ENCODE measurements around the gene BRI3BP.

The BRI3BP gene

DNA sequence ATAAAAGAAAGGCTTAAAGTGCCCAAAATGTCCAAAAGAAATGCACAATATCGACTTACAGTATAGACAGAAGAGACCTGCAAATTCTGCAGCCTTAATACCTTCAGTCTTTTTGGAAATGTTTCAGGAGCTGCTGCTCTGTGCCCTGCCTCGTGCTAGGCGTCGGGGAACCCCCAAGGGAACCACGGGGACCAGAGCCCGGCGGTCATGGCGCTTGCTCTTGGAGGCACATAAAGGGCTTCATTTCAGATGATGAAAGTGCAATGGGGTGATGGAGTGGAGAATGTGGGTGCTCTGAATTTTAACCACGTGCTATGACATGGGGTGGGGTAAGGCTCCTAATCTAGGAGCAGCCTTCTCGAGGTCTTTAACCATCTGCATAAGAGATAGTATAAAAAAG lies 57.0 kb downstream of the BRI3BP start:
- TF ChIP-seq, protein P1, sequence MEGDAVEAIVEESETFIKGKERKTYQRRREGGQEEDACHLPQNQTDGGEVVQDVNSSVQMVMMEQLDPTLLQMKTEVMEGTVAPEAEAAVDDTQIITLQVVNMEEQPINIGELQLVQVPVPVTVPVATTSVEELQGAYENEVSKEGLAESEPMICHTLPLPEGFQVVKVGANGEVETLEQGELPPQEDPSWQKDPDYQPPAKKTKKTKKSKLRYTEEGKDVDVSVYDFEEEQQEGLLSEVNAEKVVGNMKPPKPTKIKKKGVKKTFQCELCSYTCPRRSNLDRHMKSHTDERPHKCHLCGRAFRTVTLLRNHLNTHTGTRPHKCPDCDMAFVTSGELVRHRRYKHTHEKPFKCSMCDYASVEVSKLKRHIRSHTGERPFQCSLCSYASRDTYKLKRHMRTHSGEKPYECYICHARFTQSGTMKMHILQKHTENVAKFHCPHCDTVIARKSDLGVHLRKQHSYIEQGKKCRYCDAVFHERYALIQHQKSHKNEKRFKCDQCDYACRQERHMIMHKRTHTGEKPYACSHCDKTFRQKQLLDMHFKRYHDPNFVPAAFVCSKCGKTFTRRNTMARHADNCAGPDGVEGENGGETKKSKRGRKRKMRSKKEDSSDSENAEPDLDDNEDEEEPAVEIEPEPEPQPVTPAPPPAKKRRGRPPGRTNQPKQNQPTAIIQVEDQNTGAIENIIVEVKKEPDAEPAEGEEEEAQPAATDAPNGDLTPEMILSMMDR (IDR thresholded peaks at IDR 0.05) = no peak

DNA sequence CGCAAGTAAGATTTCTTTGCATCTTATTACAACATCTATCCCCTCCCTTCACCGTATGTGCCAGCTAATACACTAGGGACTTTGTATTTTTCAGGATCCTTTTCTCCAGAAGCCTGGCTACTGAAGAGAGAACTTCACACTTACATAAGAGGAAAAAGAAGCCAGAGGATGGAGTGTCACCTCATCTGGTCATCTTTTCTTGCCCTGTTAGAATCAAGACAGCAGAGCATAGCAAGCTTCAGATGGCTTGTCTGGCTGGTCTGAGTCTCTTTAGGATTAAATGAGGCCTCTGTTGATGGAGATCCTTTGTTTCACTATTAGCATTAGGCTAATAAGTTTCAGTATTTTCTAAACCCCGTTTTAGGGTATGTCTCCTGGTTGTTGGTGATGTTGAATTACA lies 57.4 kb downstream of the BRI3BP start:
- TF ChIP-seq, protein P1 (IDR thresholded peaks at IDR 0.05) = no peak

DNA sequence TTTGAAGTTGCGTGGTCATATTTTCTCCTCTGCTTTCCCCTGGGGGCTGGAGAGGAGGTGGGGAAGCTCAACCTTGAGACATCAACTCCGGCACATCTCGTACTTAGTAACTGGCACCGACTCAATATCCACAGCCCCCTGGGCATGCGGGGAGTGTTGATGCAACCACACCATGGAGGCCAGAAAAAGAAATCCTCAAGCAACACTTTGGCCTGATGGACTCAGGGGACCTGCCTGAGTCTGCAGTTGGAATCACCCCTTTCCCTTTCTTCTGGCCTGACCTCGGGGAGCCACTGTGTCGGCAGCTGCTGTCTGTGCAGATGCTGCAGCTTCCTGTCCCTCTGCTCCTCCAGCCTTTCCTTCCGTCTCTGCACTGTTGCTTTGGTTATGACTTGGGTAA lies 60.4 kb downstream of the BRI3BP start:
- TF ChIP-seq, protein P1 (IDR thresholded peaks at IDR 0.05) = no peak

DNA sequence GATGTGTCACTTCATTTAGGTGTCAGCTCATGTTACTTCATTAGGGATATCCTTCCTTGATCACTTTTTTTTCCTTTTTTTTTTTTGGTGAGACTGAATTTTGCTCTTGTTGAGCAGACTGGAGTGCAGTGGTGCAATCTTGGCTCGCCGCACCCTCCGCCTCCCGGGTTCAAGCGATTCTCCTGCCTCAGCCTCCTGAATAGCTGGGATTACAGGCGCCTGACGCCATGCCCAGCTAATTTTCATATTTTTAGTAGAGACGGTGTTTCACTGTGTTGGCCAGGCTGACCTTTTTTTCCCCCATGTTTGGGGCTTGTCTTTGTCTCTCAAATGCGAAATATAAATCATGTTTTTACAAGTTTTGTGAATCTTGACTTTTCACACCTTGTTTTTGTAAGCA lies 62.1 kb downstream of the BRI3BP start:
- TF ChIP-seq, protein P1 (IDR thresholded peaks at IDR 0.05) = no peak

DNA sequence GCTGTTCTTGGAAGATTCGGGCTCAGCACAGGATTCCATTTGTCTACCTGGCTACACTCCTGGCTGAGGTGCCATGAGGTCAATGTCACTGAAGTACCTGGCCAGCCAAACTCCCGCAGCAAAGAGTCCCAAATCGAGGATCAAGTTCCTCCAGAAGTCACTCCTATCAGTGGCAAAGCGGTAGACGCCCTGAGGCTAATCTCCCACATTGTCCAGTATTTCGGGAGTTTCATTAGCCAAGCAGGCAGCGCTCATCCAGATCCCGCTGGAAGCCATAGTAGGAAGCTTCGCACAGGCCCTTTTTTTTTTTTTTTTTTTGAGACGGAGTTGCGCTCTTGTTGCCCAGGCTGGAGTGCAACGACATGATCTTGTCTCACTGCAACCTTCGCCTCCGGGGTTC lies 62.9 kb downstream of the BRI3BP start:
- TF ChIP-seq, protein P1 (IDR thresholded peaks at IDR 0.05) = no peak

DNA sequence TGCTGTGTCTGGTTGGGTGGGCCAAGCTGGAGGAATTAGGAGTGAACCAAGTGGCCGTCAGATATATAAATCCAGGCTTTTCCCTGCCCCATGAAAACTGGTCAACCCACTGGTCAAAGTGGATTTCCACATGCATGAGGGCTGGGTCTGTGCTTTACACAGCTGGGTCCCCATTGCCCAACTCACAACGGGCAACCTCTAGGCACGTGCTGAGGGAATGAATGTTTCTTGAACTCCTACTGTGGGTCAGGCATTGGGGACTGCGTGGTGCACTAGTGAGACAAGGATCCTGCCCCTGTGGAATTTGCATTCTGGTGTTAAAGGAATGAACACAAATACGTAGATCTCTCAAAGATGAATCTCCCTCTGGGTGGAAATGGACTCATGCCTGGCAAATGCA lies 64.3 kb downstream of the BRI3BP start:
- TF ChIP-seq, protein P1 (IDR thresholded peaks at IDR 0.05) = no peak

DNA sequence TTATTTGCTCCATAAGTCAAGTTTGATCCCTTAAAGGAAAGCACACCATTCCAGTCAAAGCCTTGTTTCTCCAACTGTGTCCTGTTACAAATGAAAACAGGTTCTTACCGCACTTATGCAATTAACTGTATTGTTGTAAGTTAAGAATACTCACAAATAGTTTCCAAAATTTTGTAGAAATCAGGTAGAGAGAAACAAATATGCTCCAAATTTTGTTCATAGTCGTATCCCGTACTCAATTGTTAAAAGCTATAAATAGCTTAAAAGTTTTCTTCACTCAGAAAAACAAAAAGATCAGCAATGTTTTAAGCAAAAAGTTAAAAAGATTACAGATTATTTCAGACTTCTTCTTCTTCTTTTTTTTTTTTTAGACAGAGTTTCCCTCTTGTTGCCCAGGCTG lies 67.8 kb downstream of the BRI3BP start:
- TF ChIP-seq, protein P1 (IDR thresholded peaks at IDR 0.05) = no peak

DNA sequence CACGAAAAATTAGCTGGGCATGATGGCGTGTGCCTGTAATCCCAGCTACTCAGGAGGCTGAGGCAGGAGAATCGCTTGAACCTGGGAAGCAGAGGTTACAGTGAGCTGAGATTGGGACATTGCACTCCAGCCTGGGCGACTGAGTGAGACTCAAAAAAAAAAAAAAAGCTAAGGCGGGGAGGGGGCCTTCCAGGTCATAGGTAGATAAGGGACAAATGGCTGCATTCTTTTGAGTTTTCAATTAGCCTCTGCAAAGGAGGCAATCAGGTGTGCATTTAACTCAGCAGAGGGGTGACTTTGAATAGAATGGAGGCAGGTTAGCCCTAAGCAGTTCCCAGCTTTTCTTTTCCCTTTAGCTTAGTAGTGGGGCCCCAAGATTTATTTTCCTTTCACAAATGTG lies 71.0 kb downstream of the BRI3BP start:
- TF ChIP-seq, protein P1 (IDR thresholded peaks at IDR 0.05) = no peak

All from LNCAP (cell line).